ENCODE results near the gene TCF7L2.
"Not testable (repeated sequence)": the region's sequence is repeated elsewhere in the genome, so short reads cannot be mapped to it uniquely, and the experiment has no call there.

The TCF7L2 gene

DNA sequence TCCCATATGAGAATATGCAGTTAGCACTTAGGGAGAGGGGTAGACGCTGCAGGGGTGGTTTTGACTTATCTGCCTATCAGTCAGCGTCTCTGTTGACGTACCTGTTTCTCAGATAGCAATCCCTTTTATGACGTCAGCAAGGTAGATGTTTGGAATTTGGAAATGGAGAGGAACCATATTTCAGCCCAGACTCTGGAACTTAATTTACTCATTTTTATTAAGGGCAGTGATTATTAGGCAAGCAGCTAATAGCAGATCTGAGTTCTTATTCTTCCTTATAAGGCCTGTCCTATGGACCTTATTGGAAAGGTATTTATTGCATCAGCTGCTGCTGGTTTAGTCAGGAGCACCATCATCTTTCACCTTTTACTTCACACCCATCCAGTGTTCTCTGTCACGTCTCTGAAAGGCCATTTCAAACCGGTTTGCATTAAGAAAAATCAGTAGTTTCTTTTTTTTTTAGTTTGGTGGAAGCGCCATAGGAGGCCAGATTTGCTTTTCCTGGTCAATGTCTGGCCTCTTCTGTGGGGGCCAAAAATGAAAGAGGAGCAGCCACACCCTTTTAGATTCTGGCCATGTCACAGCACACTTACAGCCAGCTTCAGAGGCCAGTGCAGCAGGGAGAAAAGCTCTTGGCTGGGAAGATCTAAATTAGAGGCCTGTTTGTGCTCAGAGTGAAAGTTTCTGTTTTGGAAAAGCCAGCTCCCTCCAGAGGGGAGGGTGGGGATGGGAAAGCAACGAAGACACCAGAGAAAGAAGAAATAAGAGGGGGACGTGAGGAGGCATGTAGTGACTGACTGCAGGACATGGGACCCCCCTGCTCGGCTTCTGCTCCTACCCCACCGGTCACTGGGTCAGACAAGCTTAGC is 146.3 kb downstream of the TCF7L2 start:
- peak overlapping the region in 1 of 2 donors; percentile 32 for H3K27ac ChIP-seq (ENCODE audit: low read depth in 2 of 2, low read length in 2 of 2)
- no peak overlapping the region for H3K9ac ChIP-seq (ENCODE audit: low read depth in 1 of 2, low read length in 2 of 2)

DNA sequence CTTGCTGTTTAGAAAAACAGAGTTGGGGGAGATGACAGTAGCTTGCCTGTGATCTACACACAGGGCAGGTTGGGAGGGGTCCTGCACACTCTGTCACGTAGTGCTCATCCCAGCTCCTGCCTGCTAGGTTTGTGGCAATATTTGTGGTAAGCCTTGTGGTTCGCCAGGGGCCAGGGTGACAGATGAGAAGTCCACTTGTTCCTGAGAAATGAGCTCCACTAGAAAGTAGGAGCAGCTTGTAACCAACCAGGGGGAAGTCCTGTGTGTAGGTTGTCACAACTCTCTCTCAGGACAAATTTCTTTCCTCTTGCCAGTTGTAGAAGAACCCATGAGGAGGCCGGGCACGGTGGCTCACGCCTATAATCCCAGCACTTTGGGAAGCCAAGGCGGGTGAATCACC is 147.0 kb downstream of the TCF7L2 start:
- Histone ChIP-seq H3K4me3 (ENCODE audit: low read length in 2 of 2) (no peak overlapping the region), H3K36me3 (ENCODE audit: control insufficient read depth in 2 of 2, insufficient read depth in 2 of 2, low read length in 2 of 2) (peaks cover 4 to 16% of the 10 kb centered on the region in 2 donors), H3K9ac (ENCODE audit: low read depth in 1 of 2, low read length in 2 of 2) (no peak overlapping the region), H3K27ac (ENCODE audit: low read depth in 2 of 2, low read length in 2 of 2) (peak overlapping the region in 1 of 2 donors; percentile 32), H3K4me1 (ENCODE audit: control insufficient read depth in 2 of 2, insufficient read depth in 2 of 2, low read length in 2 of 2) (peaks cover 17 to 28% of the 10 kb centered on the region in 2 donors), H3K27me3 (ENCODE audit: control insufficient read depth in 2 of 2, insufficient read depth in 2 of 2, low read length in 2 of 2) (no peaks in the 10 kb centered on the region), H3K9me3 (ENCODE audit: control insufficient read depth in 2 of 2, low read length in 2 of 2) (no peaks in the 10 kb centered on the region)

More for the DNA sequence above, 146.3 kb downstream of the TCF7L2 start:
- H3K4me1 ChIP-seq (ENCODE audit: control insufficient read depth in 2 of 2, insufficient read depth in 2 of 2, low read length in 2 of 2) = peaks cover 22 to 34% of the 10 kb centered on the region in 2 donors
- no peaks in the 10 kb centered on the region for H3K27me3 ChIP-seq (ENCODE audit: control insufficient read depth in 2 of 2, insufficient read depth in 2 of 2, low read length in 2 of 2)
- no peak overlapping the region for H3K4me3 ChIP-seq (ENCODE audit: low read length in 2 of 2)
- peaks cover 4 to 16% of the 10 kb centered on the region in 2 donors for H3K36me3 ChIP-seq (ENCODE audit: control insufficient read depth in 2 of 2, insufficient read depth in 2 of 2, low read length in 2 of 2)
- H3K9me3 ChIP-seq (ENCODE audit: control insufficient read depth in 2 of 2, low read length in 2 of 2) = no peaks in the 10 kb centered on the region

DNA sequence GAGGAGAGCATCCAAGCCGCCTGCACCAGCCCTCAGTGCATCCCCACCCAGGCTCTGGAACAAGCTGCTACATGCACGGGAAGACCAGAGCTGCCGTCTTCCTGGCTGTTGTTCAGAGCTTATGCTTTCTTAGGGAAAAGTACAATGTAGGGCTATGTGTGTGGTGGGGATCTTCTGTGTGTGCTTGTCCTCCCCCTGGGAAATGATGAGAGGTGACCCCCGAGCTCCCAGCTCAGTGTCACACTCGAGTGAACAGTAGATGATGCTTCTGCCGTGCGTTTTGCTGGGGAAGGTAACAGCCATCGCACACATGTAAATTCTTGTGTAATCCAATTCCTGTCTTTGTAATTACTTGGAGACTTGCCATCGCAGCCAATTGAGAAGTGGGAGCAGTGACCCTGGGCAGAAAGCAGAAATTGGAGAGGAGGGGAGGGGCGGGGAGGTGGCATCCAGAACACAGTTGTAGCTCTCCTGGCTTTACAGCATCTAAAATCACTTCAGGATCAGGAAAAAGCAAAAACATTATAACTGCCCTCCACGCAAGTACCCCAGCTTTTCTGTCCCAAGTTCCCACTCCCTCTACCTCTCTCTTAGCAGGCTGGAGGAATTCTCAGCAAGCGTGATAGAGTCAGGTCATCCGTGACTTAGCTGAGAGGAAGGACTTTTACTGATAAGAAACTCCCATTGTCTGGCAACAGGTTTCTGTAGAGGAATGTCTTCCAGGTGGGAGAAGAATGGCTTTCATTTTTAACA is 149.6 kb downstream of the TCF7L2 start:
- Histone ChIP-seq H3K9me3 (ENCODE audit: control insufficient read depth in 2 of 2, low read length in 2 of 2) (no peaks in the 10 kb centered on the region), H3K27ac (ENCODE audit: low read depth in 2 of 2, low read length in 2 of 2) (no peak overlapping the region), H3K4me3 (ENCODE audit: low read length in 2 of 2) (no peak overlapping the region), H3K4me1 (ENCODE audit: control insufficient read depth in 2 of 2, insufficient read depth in 2 of 2, low read length in 2 of 2) (peaks cover 7 to 14% of the 10 kb centered on the region in 2 donors), H3K36me3 (ENCODE audit: control insufficient read depth in 2 of 2, insufficient read depth in 2 of 2, low read length in 2 of 2) (peaks cover 13 to 21% of the 10 kb centered on the region in 2 donors), H3K27me3 (ENCODE audit: control insufficient read depth in 2 of 2, insufficient read depth in 2 of 2, low read length in 2 of 2) (no peaks in the 10 kb centered on the region), H3K9ac (ENCODE audit: low read depth in 1 of 2, low read length in 2 of 2) (no peak overlapping the region)

DNA sequence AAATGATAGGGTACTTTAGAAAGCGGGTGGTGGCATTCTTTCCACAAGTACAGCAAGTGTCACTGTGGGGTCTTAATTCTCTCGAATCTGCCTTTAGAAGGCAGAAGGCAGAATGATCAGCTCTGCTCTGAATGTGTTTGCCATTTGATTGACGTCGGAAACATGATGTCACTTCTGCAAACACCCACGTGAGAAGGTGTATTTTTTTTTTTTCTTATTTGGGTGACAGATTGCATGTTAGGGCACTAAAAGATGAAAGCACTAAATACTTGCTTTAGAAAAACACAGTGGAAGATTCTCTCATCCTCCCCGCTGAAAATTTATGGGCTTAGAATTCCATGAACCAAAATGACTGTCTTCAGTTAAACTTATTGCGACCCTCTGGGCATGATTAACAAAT is 150.2 kb downstream of the TCF7L2 start:
- Histone ChIP-seq H3K27ac (ENCODE audit: low read depth in 2 of 2, low read length in 2 of 2) (no peak overlapping the region), H3K9ac (ENCODE audit: low read depth in 1 of 2, low read length in 2 of 2) (no peak overlapping the region), H3K27me3 (ENCODE audit: control insufficient read depth in 2 of 2, insufficient read depth in 2 of 2, low read length in 2 of 2) (no peaks in the 10 kb centered on the region), H3K36me3 (ENCODE audit: control insufficient read depth in 2 of 2, insufficient read depth in 2 of 2, low read length in 2 of 2) (peaks cover 13 to 21% of the 10 kb centered on the region in 2 donors), H3K4me3 (ENCODE audit: low read length in 2 of 2) (no peak overlapping the region), H3K4me1 (ENCODE audit: control insufficient read depth in 2 of 2, insufficient read depth in 2 of 2, low read length in 2 of 2) (peaks cover 7 to 14% of the 10 kb centered on the region in 2 donors), H3K9me3 (ENCODE audit: control insufficient read depth in 2 of 2, low read length in 2 of 2) (no peaks in the 10 kb centered on the region)

DNA sequence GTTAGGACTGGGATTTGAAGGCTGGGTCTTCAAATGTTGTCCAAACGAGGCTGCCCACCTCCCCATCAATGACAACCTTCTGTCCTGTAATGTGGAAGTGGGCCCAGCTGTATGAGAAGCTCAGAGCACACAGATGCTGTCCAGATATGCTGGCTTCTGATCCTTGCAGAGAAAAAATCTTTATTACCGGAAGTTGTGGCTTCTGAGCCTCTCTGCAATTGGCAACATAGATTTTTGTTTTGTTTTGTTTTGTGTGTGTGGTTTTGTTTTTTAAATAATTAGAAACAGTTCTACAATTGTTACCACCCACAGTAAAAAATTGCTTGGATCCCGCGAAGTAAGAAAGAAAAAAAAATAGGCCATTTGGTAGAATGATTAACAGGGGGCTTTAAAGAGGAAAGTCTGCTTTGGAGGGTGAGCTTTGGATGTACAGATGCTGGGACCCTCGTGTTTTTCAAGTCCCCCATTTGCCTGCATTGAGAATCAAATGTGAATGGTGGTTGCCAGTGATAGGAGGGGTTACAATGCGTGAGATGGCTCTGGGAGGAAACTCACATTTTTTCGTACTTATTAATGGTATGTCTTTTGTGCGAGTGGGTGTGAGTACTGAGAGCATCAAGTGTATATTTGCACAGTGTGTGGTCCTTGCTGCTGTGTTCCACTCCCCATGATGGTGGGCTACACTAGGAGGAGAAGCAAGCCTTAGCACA is 153.2 kb downstream of the TCF7L2 start:
- Histone ChIP-seq H3K9me3 (ENCODE audit: control insufficient read depth in 2 of 2, low read length in 2 of 2) (no peaks in the 10 kb centered on the region), H3K36me3 (ENCODE audit: control insufficient read depth in 2 of 2, insufficient read depth in 2 of 2, low read length in 2 of 2) (peaks cover 17 to 19% of the 10 kb centered on the region in 2 donors), H3K4me1 (ENCODE audit: control insufficient read depth in 2 of 2, insufficient read depth in 2 of 2, low read length in 2 of 2) (peaks cover 5 to 9% of the 10 kb centered on the region in 2 donors), H3K4me3 (ENCODE audit: low read length in 2 of 2) (no peak overlapping the region), H3K27ac (ENCODE audit: low read depth in 2 of 2, low read length in 2 of 2) (peak overlapping the region in 1 of 2 donors; percentile 2), H3K9ac (ENCODE audit: low read depth in 1 of 2, low read length in 2 of 2) (no peak overlapping the region), H3K27me3 (ENCODE audit: control insufficient read depth in 2 of 2, insufficient read depth in 2 of 2, low read length in 2 of 2) (no peaks in the 10 kb centered on the region)

DNA sequence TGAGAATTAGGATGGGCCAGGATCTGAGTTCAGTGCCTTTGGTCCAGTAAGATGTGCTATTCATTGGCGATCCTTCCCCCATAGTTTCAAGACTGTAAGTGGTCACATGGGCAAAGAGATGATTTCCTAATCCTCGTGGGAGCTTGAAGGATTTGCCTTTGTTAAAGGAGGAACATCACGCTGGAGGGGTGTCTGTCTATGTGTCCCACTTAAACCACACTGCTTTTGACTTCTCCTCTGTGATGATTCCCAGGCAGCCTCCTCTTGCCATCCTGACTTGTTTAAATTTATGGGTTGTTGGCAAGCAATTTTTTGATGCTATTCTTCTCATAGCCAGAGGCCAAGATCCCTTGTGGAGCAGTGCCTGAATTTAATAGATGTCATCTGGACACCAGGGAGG is 154.0 kb downstream of the TCF7L2 start:
- Histone ChIP-seq H3K9me3 (ENCODE audit: control insufficient read depth in 2 of 2, low read length in 2 of 2) (no peaks in the 10 kb centered on the region), H3K9ac (ENCODE audit: low read depth in 1 of 2, low read length in 2 of 2) (no peak overlapping the region), H3K4me1 (ENCODE audit: control insufficient read depth in 2 of 2, insufficient read depth in 2 of 2, low read length in 2 of 2) (peaks cover 5 to 7% of the 10 kb centered on the region in 2 donors), H3K27ac (ENCODE audit: low read depth in 2 of 2, low read length in 2 of 2) (peak overlapping the region in 1 of 2 donors; percentile 2), H3K4me3 (ENCODE audit: low read length in 2 of 2) (no peak overlapping the region), H3K36me3 (ENCODE audit: control insufficient read depth in 2 of 2, insufficient read depth in 2 of 2, low read length in 2 of 2) (peaks cover 15 to 17% of the 10 kb centered on the region in 2 donors), H3K27me3 (ENCODE audit: control insufficient read depth in 2 of 2, insufficient read depth in 2 of 2, low read length in 2 of 2) (no peaks in the 10 kb centered on the region)

DNA sequence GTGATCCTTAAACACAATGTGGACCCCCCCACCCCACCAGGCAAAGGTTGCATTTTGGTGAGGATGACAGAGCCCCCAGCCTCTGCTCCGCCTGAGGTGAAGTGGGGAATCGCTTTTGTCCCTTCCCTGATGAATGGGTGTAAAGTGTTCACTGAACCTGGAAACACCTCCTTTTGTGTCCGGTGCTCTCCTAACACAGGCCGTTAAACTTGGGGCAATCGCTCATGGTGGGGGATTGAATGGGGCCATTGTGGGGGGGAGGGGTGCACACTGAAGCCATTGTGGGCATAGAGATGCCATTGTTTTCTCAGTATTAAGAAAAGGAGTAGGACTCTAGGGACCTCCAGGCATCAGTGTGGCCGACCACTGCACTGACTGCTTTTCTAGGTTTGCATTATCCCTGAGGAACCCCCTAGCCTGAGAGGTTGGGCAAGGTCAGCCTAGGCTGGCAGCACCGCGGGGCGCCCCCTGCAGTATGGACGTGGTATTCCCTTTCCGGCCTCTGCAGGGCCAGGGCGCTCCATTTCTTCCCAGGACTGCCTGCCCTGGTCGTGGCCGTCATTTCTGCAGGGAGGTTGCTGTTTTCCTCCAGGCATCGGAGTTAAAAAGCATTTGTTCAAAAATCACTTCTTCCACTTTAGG is 158.3 kb downstream of the TCF7L2 start:
- H3K27ac ChIP-seq (ENCODE audit: low read depth in 2 of 2, low read length in 2 of 2) = no peak overlapping the region
- H3K27me3 ChIP-seq (ENCODE audit: control insufficient read depth in 2 of 2, insufficient read depth in 2 of 2, low read length in 2 of 2) = no peaks in the 10 kb centered on the region
- H3K4me1 ChIP-seq (ENCODE audit: control insufficient read depth in 2 of 2, insufficient read depth in 2 of 2, low read length in 2 of 2) = peaks cover 3 to 15% of the 10 kb centered on the region in 2 donors

DNA sequence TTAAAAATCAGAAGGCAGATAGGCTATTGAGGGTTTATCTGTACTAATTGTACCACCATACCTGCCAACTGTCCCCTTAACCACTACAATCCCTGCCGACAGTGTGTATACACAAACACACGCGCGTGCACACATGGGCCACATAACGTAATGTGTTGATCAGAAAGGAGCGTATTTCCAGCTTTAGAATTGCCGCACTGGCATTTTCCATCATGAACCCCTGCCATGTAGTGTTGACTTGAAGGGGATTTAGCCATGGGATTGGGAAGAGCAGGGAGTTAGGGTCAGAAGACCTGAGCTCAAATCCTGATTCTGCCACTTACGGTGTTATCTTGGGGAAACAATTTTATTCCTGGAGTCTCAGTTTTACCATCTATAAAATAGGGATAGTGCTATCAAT is 158.9 kb downstream of the TCF7L2 start:
- Histone ChIP-seq H3K4me3 (ENCODE audit: low read length in 2 of 2) (no peak overlapping the region), H3K9ac (ENCODE audit: low read depth in 1 of 2, low read length in 2 of 2) (no peak overlapping the region), H3K4me1 (ENCODE audit: control insufficient read depth in 2 of 2, insufficient read depth in 2 of 2, low read length in 2 of 2) (peaks cover 0 to 12% of the 10 kb centered on the region in 2 donors), H3K36me3 (ENCODE audit: control insufficient read depth in 2 of 2, insufficient read depth in 2 of 2, low read length in 2 of 2) (peaks cover 3 to 8% of the 10 kb centered on the region in 2 donors), H3K9me3 (ENCODE audit: control insufficient read depth in 2 of 2, low read length in 2 of 2) (no peaks in the 10 kb centered on the region), H3K27me3 (ENCODE audit: control insufficient read depth in 2 of 2, insufficient read depth in 2 of 2, low read length in 2 of 2) (no peaks in the 10 kb centered on the region), H3K27ac (ENCODE audit: low read depth in 2 of 2, low read length in 2 of 2) (no peak overlapping the region)

More for the DNA sequence above, 158.3 kb downstream of the TCF7L2 start:
- Histone ChIP-seq H3K4me3 (ENCODE audit: low read length in 2 of 2) (no peak overlapping the region), H3K9ac (ENCODE audit: low read depth in 1 of 2, low read length in 2 of 2) (no peak overlapping the region), H3K9me3 (ENCODE audit: control insufficient read depth in 2 of 2, low read length in 2 of 2) (no peaks in the 10 kb centered on the region), H3K36me3 (ENCODE audit: control insufficient read depth in 2 of 2, insufficient read depth in 2 of 2, low read length in 2 of 2) (peaks cover 10 to 14% of the 10 kb centered on the region in 2 donors)

DNA sequence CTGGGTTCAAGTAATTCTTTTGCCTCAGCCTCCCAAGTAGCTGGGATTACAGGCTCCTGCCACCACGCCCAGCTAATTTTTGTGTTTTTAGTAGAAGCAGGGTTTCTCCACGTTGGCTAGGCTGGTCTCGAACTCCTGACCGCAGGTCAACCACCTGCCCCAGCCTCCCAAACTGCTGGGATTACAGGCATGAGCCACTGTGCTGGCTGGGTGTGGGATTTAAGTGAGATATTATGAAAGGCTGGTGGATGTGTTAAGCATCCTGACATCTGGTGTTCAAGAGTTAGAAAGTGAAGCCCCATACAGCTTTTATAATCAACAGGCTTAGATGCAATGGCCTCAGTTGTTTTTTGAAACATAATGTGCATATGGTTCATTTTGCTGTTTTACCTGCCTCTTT is 159.4 kb downstream of the TCF7L2 start:
- not testable (repeated sequence) for H3K27ac ChIP-seq (ENCODE audit: low read depth in 2 of 2, low read length in 2 of 2); H3K4me3 ChIP-seq (ENCODE audit: low read length in 2 of 2); H3K9ac ChIP-seq (ENCODE audit: low read depth in 1 of 2, low read length in 2 of 2); H3K9me3 ChIP-seq (ENCODE audit: control insufficient read depth in 2 of 2, low read length in 2 of 2); H3K36me3 ChIP-seq (ENCODE audit: control insufficient read depth in 2 of 2, insufficient read depth in 2 of 2, low read length in 2 of 2); H3K27me3 ChIP-seq (ENCODE audit: control insufficient read depth in 2 of 2, insufficient read depth in 2 of 2, low read length in 2 of 2)
- H3K4me1 ChIP-seq (ENCODE audit: control insufficient read depth in 2 of 2, insufficient read depth in 2 of 2, low read length in 2 of 2) = peaks cover 0 to 12% of the 10 kb centered on the region in 2 donors
